Endodermal cell (in vitro differentiated cells): Measurements from ENCODE around the gene GTPBP6. TPM values are rescaled to one million over a fixed set of nuclear protein-coding genes. Genes with fewer than 3 reads are reported as not detected.

ENCODE experiments used
- DNase-seq: peaks from one replicate; pipeline ENCODE4 v3.0.0-alpha.2; 2017
- H3K27ac ChIP-seq: 2 replicates; pipeline ENCODE4 v1.5.1; 2013; ENCODE audit warnings: mild to moderate bottlenecking, low read depth, low read length, moderate library complexity
- H3K27me3 ChIP-seq: 2 replicates; pipeline ENCODE4 v1.6.1; 2013; ENCODE audit warnings: mild to moderate bottlenecking, low read length, moderate library complexity; ENCODE audit not compliant: insufficient read depth, control insufficient read depth, poor library complexity, severe bottlenecking
- H3K36me3 ChIP-seq: 2 replicates; pipeline ENCODE4 v1.7.0; 2013; ENCODE audit warnings: mild to moderate bottlenecking, low read length, moderate library complexity; ENCODE audit not compliant: control insufficient read depth, insufficient read depth
- H3K4me1 ChIP-seq: one replicate; pipeline ENCODE4 v1.7.0; 2013; ENCODE audit warnings: low read length; ENCODE audit not compliant: control insufficient read depth, insufficient read depth
- H3K4me3 ChIP-seq: 2 replicates; pipeline ENCODE4 v1.5.1; 2013; ENCODE audit warnings: mild to moderate bottlenecking, low read length, moderate library complexity
- H3K9ac ChIP-seq: 2 replicates; pipeline ENCODE4 v1.6.1; 2013; ENCODE audit warnings: mild to moderate bottlenecking, low read length, moderate library complexity; ENCODE audit not compliant: poor library complexity, severe bottlenecking; ENCODE audit errors: extremely low read depth
- H3K9me3 ChIP-seq: 2 replicates; pipeline ENCODE4 v1.6.1; 2013; ENCODE audit warnings: mild to moderate bottlenecking, low read length, moderate library complexity; ENCODE audit not compliant: control insufficient read depth
- H3K27ac Mint-ChIP-seq: 2 replicates; pipeline ENCODE4 v1.8.0; 2020; ENCODE audit warnings: mixed read lengths
- H3K27me3 Mint-ChIP-seq: 2 replicates; pipeline ENCODE4 v1.8.0; 2021; ENCODE audit warnings: mild to moderate bottlenecking, mixed read lengths; ENCODE audit not compliant: insufficient read depth
- H3K36me3 Mint-ChIP-seq: 2 replicates; pipeline ENCODE4 v1.8.0; 2020; ENCODE audit warnings: low read depth, mixed read lengths
- H3K4me1 Mint-ChIP-seq: 2 replicates; pipeline ENCODE4 v1.8.0; 2020; ENCODE audit warnings: mixed read lengths
- H3K4me3 Mint-ChIP-seq: 2 replicates; pipeline ENCODE4 v1.8.0; 2020; ENCODE audit warnings: mild to moderate bottlenecking, moderate library complexity, mixed read lengths
- H3K9me3 Mint-ChIP-seq: 2 replicates; pipeline ENCODE4 v1.8.0; 2020; ENCODE audit warnings: mild to moderate bottlenecking, mixed read lengths
- CTCF ChIP-seq: fragments of 200-600 bp; sonication (generic); conservative IDR thresholded peaks from 2 replicates; pipeline ENCODE4 v1.5.0; 2021; ENCODE audit warnings: antibody characterized with exemption, mild to moderate bottlenecking
- WGBS, 2 experiments: methylation state at CpG; one replicate each; pipeline versions ENCODE4 v1.1.5 to v1.1.7; 2013; ENCODE audit warnings: missing lambda C conversion rate in 2 of 2, mixed read lengths in 1 of 2; ENCODE audit not compliant: insufficient coverage in 1 of 2, insufficient read length in 1 of 2; 5-methylcytosine and 5-hydroxymethylcytosine counted together
- total RNA-seq, 2 donors: library from RNA; stranded (reverse); fragmentation: NEBNext Ultra II Directional in 1 of 2; extraction: Animal tissue kit (Norgen Biotek cat#: 25700) in 1 of 2; gene quantifications; 2 replicates in 1 of 2; 3 replicates in 1 of 2; pipeline ENCODE4 v1.2.1, GENCODE V29; 2021

The GTPBP6 gene
- total RNA-seq, 2 donors from 2014 or later = 58.8 to 61.0 TPM

DNA sequence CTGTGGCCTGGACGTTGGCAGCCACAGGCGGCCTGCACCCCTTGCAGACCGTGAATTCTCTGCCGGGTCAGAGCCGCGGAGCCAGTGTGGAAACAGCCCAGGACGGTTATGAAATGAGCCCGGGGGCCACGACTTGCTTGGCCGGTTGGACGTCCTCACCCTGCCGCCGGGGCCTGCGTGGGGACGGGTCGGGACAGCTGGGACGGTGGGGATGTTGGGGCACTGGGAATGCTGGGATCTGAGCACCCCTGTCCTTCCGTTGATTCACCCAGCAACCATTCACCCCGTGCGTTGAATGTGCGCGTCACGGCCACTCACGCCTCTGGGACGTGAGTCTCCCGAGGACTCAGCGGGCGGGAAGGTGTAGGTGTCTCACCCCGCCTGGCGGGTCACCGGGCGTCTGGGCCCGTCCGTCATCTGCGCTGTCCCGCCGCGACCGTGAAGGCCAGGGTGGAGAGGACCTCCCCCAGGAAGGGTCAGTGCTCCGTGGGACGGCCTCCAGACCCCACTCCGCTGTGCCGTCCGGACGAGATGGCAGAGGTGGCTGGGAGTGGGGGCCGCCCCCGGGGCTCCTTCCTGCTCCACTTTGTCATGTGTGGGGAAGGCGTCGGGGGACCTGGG, 41.9 kb downstream of the GTPBP6 start:
- peak overlapping the region; percentile 74 for H3K27ac Mint-ChIP-seq
- no peak for TF ChIP-seq CTCF
- Histone ChIP-seq H3K9me3 (no peaks in the 10 kb centered on the region), H3K4me3 (peak overlapping the region; percentile 84), H3K4me1 (peaks cover 4% of the 10 kb centered on the region), H3K27ac (no peak overlapping the region), H3K27me3 (no peaks in the 10 kb centered on the region), H3K9ac (peak overlapping the region; percentile 84), H3K36me3 (no peaks in the 10 kb centered on the region)
- H3K4me1 Mint-ChIP-seq = peaks cover 10% of the 10 kb centered on the region
- no peaks in the 10 kb centered on the region for H3K27me3 Mint-ChIP-seq
- no peaks in the 10 kb centered on the region for H3K9me3 Mint-ChIP-seq
- DNase-seq = no peak
- 7 to 13% methylated on average over 20 to 48 of the region's 49 CpGs for WGBS, 2 experiments
- peak overlapping the region; percentile 74 for H3K4me3 Mint-ChIP-seq
- peaks cover 8% of the 10 kb centered on the region for H3K36me3 Mint-ChIP-seq

GRCh38 chrX:275967-276580, 42.5 kb downstream of the GTPBP6 start:
- Mint-ChIP-seq H3K27me3 (no peaks in the 10 kb centered on the region), H3K4me1 (peaks cover 10% of the 10 kb centered on the region), H3K36me3 (peaks cover 8% of the 10 kb centered on the region), H3K4me3 (peak overlapping the region; percentile 74), H3K27ac (peak overlapping the region; percentile 74), H3K9me3 (no peaks in the 10 kb centered on the region)
- TF ChIP-seq CTCF = no peak
- 1 to 2% methylated on average over 20 to 36 of the region's 36 CpGs for WGBS, 2 experiments
- Histone ChIP-seq H3K4me3 (peak overlapping the region; percentile 84), H3K9me3 (no peaks in the 10 kb centered on the region), H3K9ac (peak overlapping the region; percentile 84), H3K4me1 (peaks cover 4% of the 10 kb centered on the region), H3K27me3 (no peaks in the 10 kb centered on the region), H3K36me3 (no peaks in the 10 kb centered on the region), H3K27ac (no peak overlapping the region)
- peak; percentile 95 for DNase-seq

- H3K4me1 Mint-ChIP-seq = peaks cover 10% of the 10 kb centered on the region
- H3K27ac ChIP-seq = no peak overlapping the region
- H3K36me3 Mint-ChIP-seq = peaks cover 8% of the 10 kb centered on the region
- H3K4me1 ChIP-seq = peaks cover 4% of the 10 kb centered on the region
- H3K36me3 ChIP-seq = no peaks in the 10 kb centered on the region
- H3K4me3 Mint-ChIP-seq = peak overlapping the region; percentile 74
- no peaks in the 10 kb centered on the region for H3K27me3 Mint-ChIP-seq
- 28 to 36% methylated on average over 21 to 32 of the region's 32 CpGs for WGBS, 2 experiments
- TF ChIP-seq CTCF = no peak
- no peaks in the 10 kb centered on the region for H3K9me3 ChIP-seq
- peak overlapping the region; percentile 84 for H3K9ac ChIP-seq
- DNase-seq = peak; percentile 79
- H3K4me3 ChIP-seq = peak overlapping the region; percentile 84
- peak overlapping the region; percentile 44 for H3K27ac Mint-ChIP-seq
- no peaks in the 10 kb centered on the region for H3K9me3 Mint-ChIP-seq
- no peaks in the 10 kb centered on the region for H3K27me3 ChIP-seq
These were observed 43.1 kb downstream of the GTPBP6 start for GRCh38 chrX:275476-275966.
